Panc1 (cell line): ENCODE measurements around the gene FSD1.

Experiments used
- POLR2AphosphoS5 ChIP-seq: IDR thresholded peaks from 2 replicates; pipeline ENCODE4 v1.6.1; 2012; ENCODE audit warnings: mild to moderate bottlenecking, low read depth, low read length, moderate library complexity
- SIN3A ChIP-seq: IDR thresholded peaks from 2 replicates; pipeline ENCODE4 v1.6.1; 2012; ENCODE audit warnings: low read depth, mild to moderate bottlenecking, low read length, moderate library complexity, borderline replicate concordance; ENCODE audit not compliant: insufficient read depth
- TF ChIP-seq, protein P1 (sequence below), 2 experiments: IDR thresholded peaks; 2 replicates each; pipeline ENCODE4 v1.6.1; 2011 to 2012; ENCODE audit warnings: low read depth in 2 of 2, control low read depth in 1 of 2, low read length in 1 of 2, mild to moderate bottlenecking in 1 of 2, moderate library complexity in 1 of 2; ENCODE audit not compliant: insufficient read depth in 1 of 2
- TF ChIP-seq, protein P2 (sequence below): fragments of 450-650 bp; IDR thresholded peaks from 2 replicates; pipeline ENCODE4 v1.5.1; 2017; ENCODE audit warnings: mild to moderate bottlenecking

DNA sequence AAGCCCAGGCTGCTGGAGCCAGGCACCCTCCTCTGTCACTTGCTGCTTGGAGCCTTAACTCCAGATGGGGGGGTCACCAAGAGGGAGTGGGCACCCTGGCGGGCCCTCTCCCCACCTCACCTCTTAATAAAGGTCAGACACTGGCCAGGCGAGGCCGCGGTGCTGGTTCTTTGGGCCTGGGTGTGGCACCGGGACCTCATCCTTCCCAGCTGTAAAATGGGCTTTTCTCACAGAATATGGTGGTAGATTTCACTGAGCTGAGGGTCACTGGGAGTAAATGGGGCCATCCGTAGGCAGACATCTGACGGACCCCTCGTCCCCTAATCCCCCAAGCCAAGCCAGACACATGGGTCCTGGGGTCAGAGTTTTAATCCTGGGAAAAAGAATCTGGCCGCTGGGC, 19.3 kb downstream of the FSD1 start:
- TF ChIP-seq, protein P1, sequence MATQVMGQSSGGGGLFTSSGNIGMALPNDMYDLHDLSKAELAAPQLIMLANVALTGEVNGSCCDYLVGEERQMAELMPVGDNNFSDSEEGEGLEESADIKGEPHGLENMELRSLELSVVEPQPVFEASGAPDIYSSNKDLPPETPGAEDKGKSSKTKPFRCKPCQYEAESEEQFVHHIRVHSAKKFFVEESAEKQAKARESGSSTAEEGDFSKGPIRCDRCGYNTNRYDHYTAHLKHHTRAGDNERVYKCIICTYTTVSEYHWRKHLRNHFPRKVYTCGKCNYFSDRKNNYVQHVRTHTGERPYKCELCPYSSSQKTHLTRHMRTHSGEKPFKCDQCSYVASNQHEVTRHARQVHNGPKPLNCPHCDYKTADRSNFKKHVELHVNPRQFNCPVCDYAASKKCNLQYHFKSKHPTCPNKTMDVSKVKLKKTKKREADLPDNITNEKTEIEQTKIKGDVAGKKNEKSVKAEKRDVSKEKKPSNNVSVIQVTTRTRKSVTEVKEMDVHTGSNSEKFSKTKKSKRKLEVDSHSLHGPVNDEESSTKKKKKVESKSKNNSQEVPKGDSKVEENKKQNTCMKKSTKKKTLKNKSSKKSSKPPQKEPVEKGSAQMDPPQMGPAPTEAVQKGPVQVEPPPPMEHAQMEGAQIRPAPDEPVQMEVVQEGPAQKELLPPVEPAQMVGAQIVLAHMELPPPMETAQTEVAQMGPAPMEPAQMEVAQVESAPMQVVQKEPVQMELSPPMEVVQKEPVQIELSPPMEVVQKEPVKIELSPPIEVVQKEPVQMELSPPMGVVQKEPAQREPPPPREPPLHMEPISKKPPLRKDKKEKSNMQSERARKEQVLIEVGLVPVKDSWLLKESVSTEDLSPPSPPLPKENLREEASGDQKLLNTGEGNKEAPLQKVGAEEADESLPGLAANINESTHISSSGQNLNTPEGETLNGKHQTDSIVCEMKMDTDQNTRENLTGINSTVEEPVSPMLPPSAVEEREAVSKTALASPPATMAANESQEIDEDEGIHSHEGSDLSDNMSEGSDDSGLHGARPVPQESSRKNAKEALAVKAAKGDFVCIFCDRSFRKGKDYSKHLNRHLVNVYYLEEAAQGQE (IDR thresholded peaks at IDR 0.05; ENCODE audit: insufficient read depth in 1 of 2, low read depth in 2 of 2, low read length in 1 of 2): no peak
- no peak for TF ChIP-seq SIN3A
- TF ChIP-seq POLR2AphosphoS5: no peak
- TF ChIP-seq, protein P2, sequence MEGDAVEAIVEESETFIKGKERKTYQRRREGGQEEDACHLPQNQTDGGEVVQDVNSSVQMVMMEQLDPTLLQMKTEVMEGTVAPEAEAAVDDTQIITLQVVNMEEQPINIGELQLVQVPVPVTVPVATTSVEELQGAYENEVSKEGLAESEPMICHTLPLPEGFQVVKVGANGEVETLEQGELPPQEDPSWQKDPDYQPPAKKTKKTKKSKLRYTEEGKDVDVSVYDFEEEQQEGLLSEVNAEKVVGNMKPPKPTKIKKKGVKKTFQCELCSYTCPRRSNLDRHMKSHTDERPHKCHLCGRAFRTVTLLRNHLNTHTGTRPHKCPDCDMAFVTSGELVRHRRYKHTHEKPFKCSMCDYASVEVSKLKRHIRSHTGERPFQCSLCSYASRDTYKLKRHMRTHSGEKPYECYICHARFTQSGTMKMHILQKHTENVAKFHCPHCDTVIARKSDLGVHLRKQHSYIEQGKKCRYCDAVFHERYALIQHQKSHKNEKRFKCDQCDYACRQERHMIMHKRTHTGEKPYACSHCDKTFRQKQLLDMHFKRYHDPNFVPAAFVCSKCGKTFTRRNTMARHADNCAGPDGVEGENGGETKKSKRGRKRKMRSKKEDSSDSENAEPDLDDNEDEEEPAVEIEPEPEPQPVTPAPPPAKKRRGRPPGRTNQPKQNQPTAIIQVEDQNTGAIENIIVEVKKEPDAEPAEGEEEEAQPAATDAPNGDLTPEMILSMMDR: no peak
